Endodermal cell (in vitro differentiated cells): ENCODE results near the gene DHRS13. TPM values are rescaled to one million over a fixed set of nuclear protein-coding genes. Genes with fewer than 3 reads are reported as not detected.

ENCODE experiments used
- DNase-seq: peaks from one replicate; pipeline ENCODE4 v3.0.0-alpha.2; 2017
- H3K27ac ChIP-seq: 2 replicates; pipeline ENCODE4 v1.5.1; 2013; ENCODE audit warnings: mild to moderate bottlenecking, low read depth, low read length, moderate library complexity
- H3K27me3 ChIP-seq: 2 replicates; pipeline ENCODE4 v1.6.1; 2013; ENCODE audit warnings: mild to moderate bottlenecking, low read length, moderate library complexity; ENCODE audit not compliant: insufficient read depth, control insufficient read depth, poor library complexity, severe bottlenecking
- H3K36me3 ChIP-seq: 2 replicates; pipeline ENCODE4 v1.7.0; 2013; ENCODE audit warnings: mild to moderate bottlenecking, low read length, moderate library complexity; ENCODE audit not compliant: control insufficient read depth, insufficient read depth
- H3K4me1 ChIP-seq: one replicate; pipeline ENCODE4 v1.7.0; 2013; ENCODE audit warnings: low read length; ENCODE audit not compliant: control insufficient read depth, insufficient read depth
- H3K4me3 ChIP-seq: 2 replicates; pipeline ENCODE4 v1.5.1; 2013; ENCODE audit warnings: mild to moderate bottlenecking, low read length, moderate library complexity
- H3K9ac ChIP-seq: 2 replicates; pipeline ENCODE4 v1.6.1; 2013; ENCODE audit warnings: mild to moderate bottlenecking, low read length, moderate library complexity; ENCODE audit not compliant: poor library complexity, severe bottlenecking; ENCODE audit errors: extremely low read depth
- H3K9me3 ChIP-seq: 2 replicates; pipeline ENCODE4 v1.6.1; 2013; ENCODE audit warnings: mild to moderate bottlenecking, low read length, moderate library complexity; ENCODE audit not compliant: control insufficient read depth
- H3K27ac Mint-ChIP-seq: 2 replicates; pipeline ENCODE4 v1.8.0; 2020; ENCODE audit warnings: mixed read lengths
- H3K27me3 Mint-ChIP-seq: 2 replicates; pipeline ENCODE4 v1.8.0; 2021; ENCODE audit warnings: mild to moderate bottlenecking, mixed read lengths; ENCODE audit not compliant: insufficient read depth
- H3K36me3 Mint-ChIP-seq: 2 replicates; pipeline ENCODE4 v1.8.0; 2020; ENCODE audit warnings: low read depth, mixed read lengths
- H3K4me1 Mint-ChIP-seq: 2 replicates; pipeline ENCODE4 v1.8.0; 2020; ENCODE audit warnings: mixed read lengths
- H3K4me3 Mint-ChIP-seq: 2 replicates; pipeline ENCODE4 v1.8.0; 2020; ENCODE audit warnings: mild to moderate bottlenecking, moderate library complexity, mixed read lengths
- H3K9me3 Mint-ChIP-seq: 2 replicates; pipeline ENCODE4 v1.8.0; 2020; ENCODE audit warnings: mild to moderate bottlenecking, mixed read lengths
- CTCF ChIP-seq: fragments of 200-600 bp; sonication (generic); conservative IDR thresholded peaks from 2 replicates; pipeline ENCODE4 v1.5.0; 2021; ENCODE audit warnings: antibody characterized with exemption, mild to moderate bottlenecking
- WGBS, 2 experiments: methylation state at CpG; one replicate each; pipeline versions ENCODE4 v1.1.5 to v1.1.7; 2013; ENCODE audit warnings: missing lambda C conversion rate in 2 of 2, mixed read lengths in 1 of 2; ENCODE audit not compliant: insufficient coverage in 1 of 2, insufficient read length in 1 of 2; 5-methylcytosine and 5-hydroxymethylcytosine counted together
- total RNA-seq, 2 donors: library from RNA; stranded (reverse); fragmentation: NEBNext Ultra II Directional in 1 of 2; extraction: Animal tissue kit (Norgen Biotek cat#: 25700) in 1 of 2; gene quantifications; 2 replicates in 1 of 2; 3 replicates in 1 of 2; pipeline ENCODE4 v1.2.1, GENCODE V29; 2021

DHRS13 gene
- total RNA-seq, 2 donors from 2014 or later, result 19.1 to 24.8 TPM

GRCh38 chr17:28891201-28891600, 11.7 kb downstream of the DHRS13 start:
- TF ChIP-seq CTCF, result no peak
- H3K9me3 Mint-ChIP-seq, result no peaks in the 10 kb centered on the region
- H3K27ac Mint-ChIP-seq, result no peak overlapping the region
- H3K4me3 Mint-ChIP-seq, result no peak overlapping the region
- no peak for DNase-seq
- no peaks in the 10 kb centered on the region for H3K27me3 Mint-ChIP-seq
- H3K4me3 ChIP-seq, result no peak overlapping the region
- peaks cover 46% of the 10 kb centered on the region for H3K36me3 ChIP-seq
- no peak overlapping the region for H3K9ac ChIP-seq
- peaks cover 32% of the 10 kb centered on the region for H3K36me3 Mint-ChIP-seq
- no peaks in the 10 kb centered on the region for H3K4me1 ChIP-seq
- no peak overlapping the region for H3K27ac ChIP-seq
- no peaks in the 10 kb centered on the region for H3K9me3 ChIP-seq
- peaks cover 6% of the 10 kb centered on the region for H3K4me1 Mint-ChIP-seq
- 83 to 88% methylated on average over 1 of the region's 1 CpG for WGBS, 2 experiments
- H3K27me3 ChIP-seq, result no peaks in the 10 kb centered on the region

- no peak overlapping the region for H3K27ac ChIP-seq
- 93 to 100% methylated on average over 1 to 5 of the region's 5 CpGs for WGBS, 2 experiments
- H3K27ac Mint-ChIP-seq, result no peak overlapping the region
Measured at GRCh38 chr17:28889996-28890395, 12.9 kb downstream of the DHRS13 start.

DNA sequence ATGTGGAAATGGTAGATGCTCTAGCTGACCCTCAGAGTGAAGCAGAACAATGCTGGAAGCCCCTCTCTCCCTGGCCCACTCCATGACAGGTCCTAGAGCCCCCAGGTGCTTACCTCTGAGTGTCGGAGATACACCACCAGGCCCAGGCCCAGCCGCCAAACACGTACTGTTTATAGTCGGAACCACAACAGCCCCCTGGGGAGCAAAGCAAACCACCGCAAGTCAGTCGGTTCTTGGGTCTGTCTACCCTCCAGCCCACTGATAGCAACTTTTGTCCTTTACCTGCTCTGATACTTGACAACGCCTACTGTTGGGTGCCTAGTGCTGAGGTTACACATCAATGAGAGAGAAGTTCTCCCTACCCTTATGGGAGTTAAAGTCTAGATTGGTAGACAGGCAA, 14.0 kb downstream of the DHRS13 start:
- no peak for DNase-seq
- Mint-ChIP-seq H3K9me3 (no peaks in the 10 kb centered on the region), H3K4me1 (no peaks in the 10 kb centered on the region), H3K27me3 (no peaks in the 10 kb centered on the region), H3K4me3 (no peak overlapping the region), H3K36me3 (peaks cover 43% of the 10 kb centered on the region), H3K27ac (no peak overlapping the region)
- WGBS, 2 experiments, result 93 to 96% methylated on average over 4 to 7 of the region's 7 CpGs
- Histone ChIP-seq H3K9me3 (no peaks in the 10 kb centered on the region), H3K4me1 (no peaks in the 10 kb centered on the region), H3K27ac (no peak overlapping the region), H3K9ac (no peak overlapping the region), H3K36me3 (peaks cover 43% of the 10 kb centered on the region), H3K27me3 (no peaks in the 10 kb centered on the region), H3K4me3 (no peak overlapping the region)
- no peak for TF ChIP-seq CTCF

More at GRCh38 chr17:28889996-28890395, 12.9 kb downstream of the DHRS13 start:
- H3K4me3 ChIP-seq, result no peak overlapping the region
- no peaks in the 10 kb centered on the region for H3K27me3 ChIP-seq
- H3K9ac ChIP-seq, result no peak overlapping the region
- DNase-seq, result no peak
- peaks cover 42% of the 10 kb centered on the region for H3K36me3 ChIP-seq
- Mint-ChIP-seq H3K27me3 (no peaks in the 10 kb centered on the region), H3K36me3 (peaks cover 36% of the 10 kb centered on the region), H3K9me3 (no peaks in the 10 kb centered on the region), H3K4me3 (no peak overlapping the region), H3K4me1 (no peaks in the 10 kb centered on the region)
- TF ChIP-seq CTCF, result no peak
- H3K4me1 ChIP-seq, result no peaks in the 10 kb centered on the region
- no peaks in the 10 kb centered on the region for H3K9me3 ChIP-seq
